Aorta (tissue), 5 donors: ENCODE results near the gene CCM2. TPM values are rescaled to one million over a fixed set of nuclear protein-coding genes. Genes with fewer than 3 reads are reported as not detected.

Experiments
- ATAC-seq: fragments of 200-7000 bp; cut with Tn5 transposase; one replicate; pipeline ENCODE4 v1.9.1; 2022; ENCODE audit warnings: moderate library complexity; ENCODE audit not compliant: low FRiP score
- DNase-seq, 2 donors: peaks; one replicate each; pipeline ENCODE4 v3.0.0-alpha.2; 2020
- H3K27ac ChIP-seq, 2 donors: one replicate each; pipeline ENCODE4 v1.5.1; 2013; ENCODE audit warnings: low read length in 2 of 2, mild to moderate bottlenecking in 2 of 2, moderate library complexity in 2 of 2, control low read depth in 1 of 2, inconsistent platforms in 1 of 2, low read depth in 1 of 2
- H3K27me3 ChIP-seq, 2 donors: one replicate each; pipeline ENCODE4 v1.6.1; 2013; ENCODE audit warnings: control low read depth in 1 of 2, low read length in 1 of 2, mild to moderate bottlenecking in 1 of 2, moderate library complexity in 1 of 2; ENCODE audit not compliant: insufficient read depth in 2 of 2, control insufficient read depth in 1 of 2
- H3K36me3 ChIP-seq, 2 donors: one replicate each; pipeline ENCODE4 v1.6.1; 2013; ENCODE audit warnings: control low read depth in 1 of 2, low read length in 1 of 2, mild to moderate bottlenecking in 1 of 2; ENCODE audit not compliant: insufficient read depth in 2 of 2, control insufficient read depth in 1 of 2
- H3K4me1 ChIP-seq, 2 donors: one replicate each; pipeline ENCODE4 v1.6.1; 2013; ENCODE audit warnings: low read length in 2 of 2, control low read depth in 1 of 2, mild to moderate bottlenecking in 1 of 2, moderate library complexity in 1 of 2; ENCODE audit not compliant: insufficient read depth in 2 of 2, control insufficient read depth in 1 of 2
- H3K4me3 ChIP-seq, 2 donors: one replicate each; pipeline ENCODE4 v1.5.1; 2013; ENCODE audit warnings: low read length in 2 of 2, control low read depth in 1 of 2, mild to moderate bottlenecking in 1 of 2
- H3K9me3 ChIP-seq: one replicate; pipeline ENCODE4 v1.6.1; 2013; ENCODE audit warnings: mild to moderate bottlenecking, low read length; ENCODE audit not compliant: control insufficient read depth
- WGBS, 2 donors: extraction: QIAGEN DNeasy Blood & Tissue Kit; methylation state at CpG; one replicate each; pipeline ENCODE4 v1.1.7; 2013; 5-methylcytosine and 5-hydroxymethylcytosine counted together
- intact Hi-C, 2 donors: fragments of 100-400 bp; cut with DNase I; formaldehyde crosslinking; loops; one replicate each; pipeline versions ENCODE4 v1.14.2 to v1.15.0; 2022
- polyA plus RNA-seq, 2 donors: library from polyadenylated mRNA; stranded (reverse); fragments of 200-250 nt; gene quantifications; one replicate each; pipeline ENCODE4 v1.2.3, GENCODE V29; 2013
- total RNA-seq, 2 donors: library from RNA; stranded (reverse); fragmentation: NEBNext Ultra II Directional; extraction: Animal tissue kit (Norgen Biotek cat#: 25700); gene quantifications; one replicate each; pipeline ENCODE4 v1.2.1, GENCODE V29; 2021
- donor health status: healthy with polysubstance abuse.
- donor health status: Bipolar disorder and iron deficiency.
- donor health status: DM: no; HTN: no; CAD: no.
- donor health status: DM: no; HTN: no; CAD: no.
- donor health status: DM: yes; HTN: yes; CAD: no.

The CCM2 gene
- total and polyA plus RNA-seq, 4 donors, result 32.7 to 49.1 (median 40.1) TPM

DNA sequence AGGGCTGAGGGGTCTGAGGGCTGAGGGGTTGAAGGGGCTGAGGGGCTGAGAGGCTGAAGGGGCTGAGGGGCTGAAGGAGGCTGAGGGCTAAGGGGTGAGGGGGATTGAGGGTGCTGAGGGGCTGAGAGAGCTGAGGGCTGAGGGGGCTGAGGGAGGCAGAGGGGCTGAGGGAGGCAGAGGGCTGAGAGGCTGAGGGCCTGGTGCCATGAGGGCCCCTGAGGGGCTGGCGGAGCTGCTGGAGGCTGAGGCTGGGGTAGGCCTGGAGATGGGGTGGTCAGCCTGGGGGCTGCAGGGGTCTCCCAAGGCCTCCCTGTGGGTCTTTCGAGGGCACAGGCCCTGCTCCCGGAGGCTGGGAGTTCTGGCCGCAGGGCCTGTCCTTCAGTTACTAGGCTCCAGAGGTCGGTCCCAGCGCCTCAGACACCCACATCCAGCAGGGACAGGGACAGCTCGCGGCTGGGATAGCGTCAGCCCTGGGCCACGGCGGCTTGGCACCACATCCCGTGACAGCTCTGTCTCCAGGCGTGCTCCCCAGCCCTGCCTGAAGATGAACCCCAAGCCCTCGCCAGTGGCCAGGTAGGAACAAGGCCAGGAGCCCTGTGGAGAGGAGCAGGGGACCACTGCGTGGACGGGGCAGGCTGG is 38.0 kb upstream of the CCM2 start:
- Histone ChIP-seq H3K4me1 (no peaks in the 10 kb centered on the region), H3K27ac (no peak overlapping the region), H3K4me3 (no peak overlapping the region), H3K36me3 (no peaks in the 10 kb centered on the region), H3K9me3 (no peaks in the 10 kb centered on the region), H3K27me3 (no peaks in the 10 kb centered on the region)
- intact Hi-C loops, result loop anchor here in 1 of 2 donors (10.0 kb wide), 1 partner anchor 173 kb away; no protein-coding TSS in a partner anchor
- DNase-seq, result peak in 1 of 2 donors; percentile 76
- peak; percentile 33 for ATAC-seq
- 68 to 79% methylated on average over 14 to 16 of the region's 16 CpGs for WGBS, 2 donors

DNA sequence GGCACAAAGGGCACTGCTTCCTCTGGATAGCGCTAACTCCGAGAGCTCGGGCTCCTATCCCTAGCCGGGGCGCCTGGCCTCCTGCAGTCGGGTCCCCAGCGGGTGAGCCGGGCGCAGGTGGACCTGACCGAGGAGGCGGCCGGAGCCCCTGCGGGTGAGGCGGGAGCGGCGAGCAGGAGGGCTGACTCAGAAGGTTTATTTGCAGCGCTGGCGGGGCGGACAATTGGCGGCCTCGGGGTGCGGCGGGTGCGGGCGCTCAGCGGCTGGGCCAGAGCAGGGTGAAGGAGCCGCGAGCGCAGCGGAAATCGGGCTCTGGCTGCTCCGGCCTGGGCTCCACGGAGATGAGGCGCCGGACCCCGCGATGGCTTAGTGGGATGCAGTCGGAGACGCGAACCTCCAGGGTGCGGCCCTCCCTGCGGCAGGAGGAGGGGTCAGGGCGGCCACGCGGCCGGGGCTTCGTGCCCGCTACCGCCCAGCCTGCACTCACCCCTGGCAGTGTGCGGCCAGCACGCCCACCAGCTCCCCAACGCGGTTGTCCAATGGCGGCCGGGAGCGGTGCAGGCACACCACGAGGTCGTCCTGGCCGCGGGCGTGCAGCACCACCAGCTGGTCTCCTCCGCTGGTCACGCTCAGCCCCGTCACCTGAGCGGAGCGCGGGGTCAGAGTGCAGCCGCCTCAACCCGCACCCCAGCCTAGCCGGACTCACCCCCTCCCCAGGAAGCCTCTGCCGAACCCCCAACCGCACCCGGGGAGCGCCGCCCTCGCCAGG is 37.3 kb upstream of the CCM2 start:
- Histone ChIP-seq H3K27me3 (no peaks in the 10 kb centered on the region), H3K27ac (no peak overlapping the region), H3K4me1 (no peaks in the 10 kb centered on the region), H3K9me3 (no peaks in the 10 kb centered on the region), H3K36me3 (no peaks in the 10 kb centered on the region), H3K4me3 (peak overlapping the region in 1 of 2 donors; percentile 3)
- intact Hi-C loops, result loop anchor here in 1 of 2 donors (10.0 kb wide), 1 partner anchor 172 kb away; no protein-coding TSS in a partner anchor
- peak; percentile 38 for ATAC-seq
- peak; percentile 61 to 83 for DNase-seq
- 6 to 7% methylated on average over 64 to 76 of the region's 76 CpGs for WGBS, 2 donors

DNA sequence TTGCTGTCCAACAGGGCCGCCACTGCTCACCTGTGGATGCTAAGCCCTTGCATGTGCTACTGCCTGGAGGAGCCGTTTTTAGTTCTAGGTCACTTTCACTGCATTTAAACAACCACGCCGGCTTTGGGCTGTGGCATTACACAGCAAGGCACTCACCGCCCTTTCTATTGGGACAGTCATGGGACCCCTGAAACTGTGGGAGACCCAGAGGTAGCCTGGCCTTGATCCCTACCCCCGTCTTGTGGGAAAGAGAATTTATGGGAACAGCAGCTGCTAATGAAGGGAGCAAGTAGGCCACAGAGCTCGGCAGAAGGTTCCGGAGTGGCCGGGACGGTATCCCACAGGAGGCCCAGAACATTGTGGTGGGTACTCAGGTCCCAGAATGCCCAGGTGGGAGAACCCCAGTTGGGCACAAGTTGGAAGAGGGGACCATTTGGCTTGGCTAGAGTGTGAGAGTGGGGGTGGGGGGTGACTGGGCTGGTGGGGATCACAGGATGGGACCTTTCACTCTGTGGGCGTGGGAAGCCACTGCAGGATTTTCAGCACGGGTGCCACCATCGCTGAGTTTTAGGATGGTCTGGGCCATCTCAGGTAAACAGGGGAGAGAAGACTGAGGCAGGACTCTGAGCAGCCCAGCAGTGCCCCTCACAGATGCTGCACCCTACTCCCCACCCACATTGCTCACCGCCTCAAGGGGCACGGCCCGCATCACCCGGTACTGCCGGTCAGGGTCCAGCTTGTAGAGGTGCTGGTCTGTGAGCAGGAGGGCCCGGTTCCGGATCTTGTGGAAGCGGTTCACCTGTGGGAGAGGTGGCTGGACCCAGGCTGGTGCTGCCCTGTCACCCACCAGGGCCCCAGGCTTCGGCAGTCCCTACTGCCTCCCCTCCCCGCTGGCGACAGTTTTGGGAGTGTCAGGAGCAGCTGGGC is 36.4 kb upstream of the CCM2 start:
- H3K27me3 ChIP-seq, result no peaks in the 10 kb centered on the region
- no peak overlapping the region for H3K4me3 ChIP-seq
- H3K4me1 ChIP-seq, result no peaks in the 10 kb centered on the region
- ATAC-seq (no peak), DNase-seq (peak in 1 of 2 donors; percentile 55)
- H3K36me3 ChIP-seq, result no peaks in the 10 kb centered on the region
- 94% methylated on average over 24 of the region's 24 CpGs for WGBS, 2 donors
- no peaks in the 10 kb centered on the region for H3K9me3 ChIP-seq
- intact Hi-C loops, result loop anchor here in 1 of 2 donors (10.0 kb wide), 1 partner anchor 171 kb away; no protein-coding TSS in a partner anchor
- no peak overlapping the region for H3K27ac ChIP-seq

DNA sequence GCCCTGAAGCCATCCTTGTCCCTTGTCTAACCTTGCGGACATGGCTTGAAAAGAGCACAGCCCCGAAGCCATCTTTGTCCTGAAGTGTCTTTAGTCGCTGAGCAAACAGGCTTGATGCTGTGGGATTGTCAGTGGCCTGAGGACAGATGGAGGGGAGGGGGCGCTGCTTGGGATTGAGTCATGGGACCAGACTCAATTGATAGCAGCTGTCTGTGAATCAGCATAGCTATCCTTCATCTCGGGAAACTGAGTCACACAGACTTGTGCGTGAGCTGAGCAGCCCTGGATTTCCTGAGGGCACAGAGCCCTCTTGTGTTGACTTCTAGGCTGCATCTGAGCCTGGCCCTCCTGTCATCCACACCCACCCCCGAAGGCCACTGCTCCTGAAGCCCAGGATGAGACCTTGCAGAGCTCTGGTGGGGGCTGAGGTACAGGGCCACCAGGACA is 35.6 kb upstream of the CCM2 start:
- H3K4me1 ChIP-seq, result no peaks in the 10 kb centered on the region
- ATAC-seq, result no peak
- H3K27me3 ChIP-seq, result no peaks in the 10 kb centered on the region
- no peaks in the 10 kb centered on the region for H3K36me3 ChIP-seq
- no peak overlapping the region for H3K27ac ChIP-seq
- intact Hi-C loops, result loop anchor here in 1 of 2 donors (10.0 kb wide), 1 partner anchor 170 kb away; no protein-coding TSS in a partner anchor
- no peak overlapping the region for H3K4me3 ChIP-seq
- WGBS, 2 donors, result 85 to 91% methylated on average over 7 of the region's 7 CpGs
- peak in 1 of 2 donors; percentile 73 for DNase-seq
- H3K9me3 ChIP-seq, result no peaks in the 10 kb centered on the region

DNA sequence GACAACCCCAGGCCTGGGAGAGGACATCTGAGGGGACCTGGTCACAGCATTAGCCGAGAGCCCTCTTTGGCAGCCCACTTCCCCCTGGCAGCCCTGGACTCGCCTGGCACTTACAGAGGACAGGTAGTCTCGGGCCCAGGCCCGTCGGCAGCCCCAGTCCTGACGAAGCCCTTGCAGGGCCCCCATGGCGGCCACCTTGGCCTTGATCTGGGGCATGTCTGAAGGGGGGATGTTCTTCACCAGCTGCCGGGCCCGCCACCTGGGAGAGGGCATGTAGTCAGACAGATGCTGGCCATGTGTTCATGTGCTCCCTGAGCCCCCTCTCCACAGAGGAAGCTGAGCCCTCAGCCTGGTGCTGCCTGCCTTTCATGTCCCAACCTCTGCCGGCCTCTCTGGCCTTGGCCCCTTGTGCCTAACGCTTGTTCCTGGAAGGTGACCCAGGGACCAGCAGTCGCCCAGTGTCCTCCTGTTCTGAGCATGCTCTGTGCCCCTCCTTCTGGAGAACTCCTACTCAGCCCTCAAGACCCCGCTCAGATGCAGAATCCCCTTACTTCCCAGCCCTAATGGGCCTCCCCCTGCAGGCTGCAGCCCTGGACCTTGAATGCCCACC is 35.1 kb upstream of the CCM2 start:
- 95% methylated on average over 13 of the region's 13 CpGs for WGBS, 2 donors
- Histone ChIP-seq H3K9me3 (no peaks in the 10 kb centered on the region), H3K36me3 (no peaks in the 10 kb centered on the region), H3K27ac (no peak overlapping the region), H3K4me3 (no peak overlapping the region), H3K27me3 (no peaks in the 10 kb centered on the region), H3K4me1 (no peaks in the 10 kb centered on the region)
- intact Hi-C loops, result loop anchor here in 1 of 2 donors (10.0 kb wide), 1 partner anchor 170 kb away; no protein-coding TSS in a partner anchor
- ATAC-seq (no peak), DNase-seq (peak in 1 of 2 donors; percentile 50)

DNA sequence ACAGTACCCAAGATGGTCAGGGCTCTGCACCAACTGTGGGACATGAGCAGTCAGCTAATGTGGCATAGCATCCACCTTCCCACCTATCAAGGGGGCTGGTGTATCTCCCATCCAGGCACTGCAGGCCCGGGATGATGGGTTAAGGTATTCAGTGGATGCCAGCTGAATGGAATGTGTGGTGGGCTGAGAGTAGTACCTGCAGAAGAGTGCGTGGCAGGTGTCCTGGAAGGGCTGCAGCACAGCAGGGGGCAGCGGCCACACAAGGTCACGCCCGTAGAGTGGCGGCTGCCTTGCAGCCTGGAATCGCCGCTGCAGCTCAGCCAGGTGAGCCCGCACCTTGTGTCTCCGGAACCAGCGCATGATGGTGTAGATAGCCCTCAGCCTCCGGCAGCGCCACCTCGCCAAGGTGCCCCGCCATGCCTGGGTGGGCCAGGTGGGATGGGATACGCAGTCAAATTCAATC is 34.5 kb upstream of the CCM2 start:
- DNase-seq (peak in 1 of 2 donors; percentile 53), ATAC-seq (no peak)
- Histone ChIP-seq H3K4me1 (no peaks in the 10 kb centered on the region), H3K9me3 (no peaks in the 10 kb centered on the region), H3K36me3 (no peaks in the 10 kb centered on the region), H3K4me3 (no peak overlapping the region), H3K27me3 (no peaks in the 10 kb centered on the region), H3K27ac (no peak overlapping the region)
- 96 to 97% methylated on average over 16 of the region's 16 CpGs for WGBS, 2 donors
- intact Hi-C loops, result loop anchor here in 1 of 2 donors (10.0 kb wide), 1 partner anchor 169 kb away; no protein-coding TSS in a partner anchor

DNA sequence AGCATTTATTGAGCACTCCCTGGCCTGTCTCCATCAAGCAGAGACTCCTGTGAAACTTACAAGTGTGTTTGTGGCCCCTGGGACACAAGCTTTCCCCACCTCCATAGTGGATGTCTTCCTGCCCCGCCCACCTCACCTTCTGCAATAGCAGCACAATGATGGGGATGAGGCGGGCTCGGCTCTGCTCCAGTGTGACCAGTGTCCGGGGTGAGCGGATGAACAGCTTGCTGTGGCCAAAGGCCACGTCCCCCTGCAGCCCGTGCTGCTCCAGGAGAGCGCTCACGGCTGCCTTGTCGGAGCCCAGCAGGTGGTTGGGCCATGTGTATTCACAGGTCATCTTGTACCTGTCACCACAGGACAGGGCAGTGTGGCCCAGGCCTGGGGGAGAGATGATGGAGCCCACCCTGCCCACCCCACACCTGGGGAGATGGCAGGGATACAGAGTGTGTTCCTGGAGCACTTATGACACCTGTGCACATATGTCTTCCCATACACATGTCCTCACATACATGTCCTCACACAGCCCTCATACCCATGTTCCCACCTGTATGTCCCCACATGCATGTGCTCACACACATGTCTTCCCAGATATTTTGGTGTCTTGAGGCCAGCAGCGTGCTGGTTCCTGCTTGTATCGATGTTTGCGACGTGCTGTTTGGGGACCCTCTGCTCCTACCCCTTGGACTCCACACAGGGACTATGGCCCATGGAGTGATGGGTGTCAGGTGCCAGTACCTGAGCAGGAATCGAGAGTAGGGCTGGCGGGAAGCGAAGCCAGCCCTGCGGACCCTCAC is 33.9 kb upstream of the CCM2 start:
- intact Hi-C loops, result loop anchor here in 1 of 2 donors (10.0 kb wide), 1 partner anchor 169 kb away; no protein-coding TSS in a partner anchor
- DNase-seq, result peak in 1 of 2 donors; percentile 74

More for the DNA sequence above, 33.9 kb upstream of the CCM2 start:
- no peaks in the 10 kb centered on the region for H3K27me3 ChIP-seq
- ATAC-seq, result no peak
- H3K4me1 ChIP-seq, result no peaks in the 10 kb centered on the region
- no peak overlapping the region for H3K27ac ChIP-seq
- 95 to 96% methylated on average over 17 to 18 of the region's 18 CpGs for WGBS, 2 donors
- H3K4me3 ChIP-seq, result no peak overlapping the region
- H3K9me3 ChIP-seq, result no peaks in the 10 kb centered on the region
- H3K36me3 ChIP-seq, result no peaks in the 10 kb centered on the region
